ENCODE measurements around the gene C16orf74.
A peak's percentile ranks its signal among the peaks of the same experiment; 100 is the strongest.

The C16orf74 gene

GRCh38 chr16:85738923-85739715, 11.8 kb downstream of the C16orf74 start:
- no peak for DNase-seq

- no peak for DNase-seq
These were observed 14.0 kb downstream of the C16orf74 start for GRCh38 chr16:85736921-85737320.

- DNase-seq = no peak
These were observed 14.9 kb downstream of the C16orf74 start for GRCh38 chr16:85735946-85736345.

- DNase-seq = no peak
These were observed 15.7 kb downstream of the C16orf74 start for GRCh38 chr16:85735225-85735635.

GRCh38 chr16:85734311-85735017, 16.4 kb downstream of the C16orf74 start:
- no peak for DNase-seq

- no peak for DNase-seq
These were observed 17.1 kb downstream of the C16orf74 start for GRCh38 chr16:85733839-85734170.

- no peak for DNase-seq
These were observed 17.6 kb downstream of the C16orf74 start for GRCh38 chr16:85733155-85733838.

GRCh38 chr16:85731179-85731578, 19.7 kb downstream of the C16orf74 start:
- no peak for DNase-seq

GRCh38 chr16:85730186-85730465, 20.8 kb downstream of the C16orf74 start:
- DNase-seq = no peak

- DNase-seq = no peak
These were observed 21.3 kb downstream of the C16orf74 start for GRCh38 chr16:85729452-85730185.

- DNase-seq = no peak
These were observed 22.0 kb downstream of the C16orf74 start for GRCh38 chr16:85728879-85729278.

- no peak for DNase-seq
These were observed 26.0 kb downstream of the C16orf74 start for GRCh38 chr16:85724936-85725335.

GRCh38 chr16:85724126-85724879, 26.6 kb downstream of the C16orf74 start:
- no peak for DNase-seq

GRCh38 chr16:85722128-85722893, 28.6 kb downstream of the C16orf74 start:
- DNase-seq = no peak

- no peak for DNase-seq
These were observed 30.6 kb downstream of the C16orf74 start for GRCh38 chr16:85720302-85720637.

GRCh38 chr16:85719605-85720301, 31.1 kb downstream of the C16orf74 start:
- DNase-seq = no peak

- no peak for DNase-seq
These were observed 32.2 kb downstream of the C16orf74 start for GRCh38 chr16:85718682-85719081.

- no peak for DNase-seq
These were observed 32.8 kb downstream of the C16orf74 start for GRCh38 chr16:85718153-85718477.

- DNase-seq = peak; percentile 75
These were observed 33.3 kb downstream of the C16orf74 start for GRCh38 chr16:85717393-85718152.

- DNase-seq = peak; percentile 37
These were observed 34.2 kb downstream of the C16orf74 start for GRCh38 chr16:85716680-85717038.
